Progenitor cell of endocrine pancreas (in vitro differentiated cells): ENCODE measurements around the gene RPL6. TPM values are rescaled to one million over a fixed set of nuclear protein-coding genes. Genes with fewer than 3 reads are reported as not detected.

Experiments used
- DNase-seq: peaks from one replicate; pipeline ENCODE4 v3.0.0; 2021; ENCODE audit warnings: low spot score; ENCODE audit not compliant: unreplicated experiment
- H3K27ac Mint-ChIP-seq: 2 replicates; pipeline ENCODE4 v1.8.0; 2021; ENCODE audit warnings: mild to moderate bottlenecking, moderate library complexity, mixed read lengths
- H3K27me3 Mint-ChIP-seq: 2 replicates; pipeline ENCODE4 v1.8.0; 2021; ENCODE audit warnings: mixed read lengths
- H3K36me3 Mint-ChIP-seq: 2 replicates; pipeline ENCODE4 v1.8.0; 2022; ENCODE audit warnings: mixed read lengths; ENCODE audit not compliant: insufficient read depth
- H3K4me1 Mint-ChIP-seq: 2 replicates; pipeline ENCODE4 v1.8.0; 2021; ENCODE audit warnings: low read depth, mixed read lengths
- H3K4me3 Mint-ChIP-seq: 2 replicates; pipeline ENCODE4 v1.8.0; 2021; ENCODE audit warnings: low read depth, mild to moderate bottlenecking, moderate library complexity, mixed read lengths
- H3K9me3 Mint-ChIP-seq: 2 replicates; pipeline ENCODE4 v1.8.0; 2021; ENCODE audit warnings: low read depth, mixed read lengths
- total RNA-seq: library from RNA; stranded (reverse); gene quantifications from 2 replicates; pipeline ENCODE4 v1.2.1, GENCODE V29; 2021
- TF ChIP-seq, protein P1 (sequence below): fragments of 200-600 bp; sonication (generic); IDR thresholded peaks from one replicate; pipeline ENCODE4 v1.5.0; 2021; ENCODE audit warnings: antibody characterized with exemption, mild to moderate bottlenecking; ENCODE audit not compliant: unreplicated experiment

The RPL6 gene
- total RNA-seq, 1 donor from 2014 or later = 1,626 TPM

DNA sequence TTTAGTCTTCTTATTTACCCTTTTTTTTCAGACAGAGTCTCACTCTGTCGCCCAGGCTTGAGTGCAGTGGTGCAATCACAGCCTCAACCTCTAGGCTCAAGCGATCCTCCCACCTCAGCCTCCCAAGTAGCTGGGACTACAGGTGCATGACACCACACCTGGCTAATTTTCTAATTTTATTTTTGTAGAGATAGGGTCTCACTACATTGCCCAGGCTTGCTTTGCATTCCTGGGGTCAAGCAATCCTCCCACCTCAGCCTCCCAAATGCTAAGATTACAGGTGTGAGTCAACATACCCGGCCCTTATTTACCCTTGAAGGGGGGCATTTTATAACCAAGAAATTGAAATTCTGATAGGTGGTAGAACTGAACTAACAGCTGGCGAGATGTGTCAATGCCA is 48.1 kb downstream of the RPL6 start:
- H3K4me1 Mint-ChIP-seq = peaks cover 9% of the 10 kb centered on the region
- no peaks in the 10 kb centered on the region for H3K27me3 Mint-ChIP-seq
- TF ChIP-seq, protein P1, sequence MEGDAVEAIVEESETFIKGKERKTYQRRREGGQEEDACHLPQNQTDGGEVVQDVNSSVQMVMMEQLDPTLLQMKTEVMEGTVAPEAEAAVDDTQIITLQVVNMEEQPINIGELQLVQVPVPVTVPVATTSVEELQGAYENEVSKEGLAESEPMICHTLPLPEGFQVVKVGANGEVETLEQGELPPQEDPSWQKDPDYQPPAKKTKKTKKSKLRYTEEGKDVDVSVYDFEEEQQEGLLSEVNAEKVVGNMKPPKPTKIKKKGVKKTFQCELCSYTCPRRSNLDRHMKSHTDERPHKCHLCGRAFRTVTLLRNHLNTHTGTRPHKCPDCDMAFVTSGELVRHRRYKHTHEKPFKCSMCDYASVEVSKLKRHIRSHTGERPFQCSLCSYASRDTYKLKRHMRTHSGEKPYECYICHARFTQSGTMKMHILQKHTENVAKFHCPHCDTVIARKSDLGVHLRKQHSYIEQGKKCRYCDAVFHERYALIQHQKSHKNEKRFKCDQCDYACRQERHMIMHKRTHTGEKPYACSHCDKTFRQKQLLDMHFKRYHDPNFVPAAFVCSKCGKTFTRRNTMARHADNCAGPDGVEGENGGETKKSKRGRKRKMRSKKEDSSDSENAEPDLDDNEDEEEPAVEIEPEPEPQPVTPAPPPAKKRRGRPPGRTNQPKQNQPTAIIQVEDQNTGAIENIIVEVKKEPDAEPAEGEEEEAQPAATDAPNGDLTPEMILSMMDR = no peak
- no peaks in the 10 kb centered on the region for H3K9me3 Mint-ChIP-seq
- no peak overlapping the region for H3K4me3 Mint-ChIP-seq
- DNase-seq = no peak
- peaks cover 4% of the 10 kb centered on the region for H3K36me3 Mint-ChIP-seq
- no peak overlapping the region for H3K27ac Mint-ChIP-seq

DNA sequence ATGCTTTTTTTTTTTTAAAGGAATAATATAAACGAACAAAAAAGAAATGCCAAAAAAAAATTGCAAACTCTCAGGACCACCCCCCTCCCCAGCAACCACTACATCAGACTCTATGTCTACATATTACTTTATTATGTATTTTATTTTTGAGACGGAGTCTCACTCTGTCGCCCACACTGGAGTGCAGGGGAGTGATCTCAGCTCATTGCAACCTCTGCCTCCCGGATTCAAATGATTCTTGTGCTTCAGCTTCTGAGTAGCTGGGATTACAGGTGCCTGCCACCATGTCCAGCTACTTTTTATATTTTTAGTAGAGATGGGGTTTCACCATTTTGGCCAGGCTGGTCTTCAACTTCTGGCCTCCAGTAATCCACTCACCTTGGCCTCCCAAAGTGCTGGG is 50.1 kb downstream of the RPL6 start:
- peaks cover 4% of the 10 kb centered on the region for H3K36me3 Mint-ChIP-seq
- TF ChIP-seq, protein P1 = no peak
- peaks cover 9% of the 10 kb centered on the region for H3K4me1 Mint-ChIP-seq
- H3K9me3 Mint-ChIP-seq = no peaks in the 10 kb centered on the region
- no peak overlapping the region for H3K27ac Mint-ChIP-seq
- H3K4me3 Mint-ChIP-seq = no peak overlapping the region
- H3K27me3 Mint-ChIP-seq = no peaks in the 10 kb centered on the region
- DNase-seq = no peak

DNA sequence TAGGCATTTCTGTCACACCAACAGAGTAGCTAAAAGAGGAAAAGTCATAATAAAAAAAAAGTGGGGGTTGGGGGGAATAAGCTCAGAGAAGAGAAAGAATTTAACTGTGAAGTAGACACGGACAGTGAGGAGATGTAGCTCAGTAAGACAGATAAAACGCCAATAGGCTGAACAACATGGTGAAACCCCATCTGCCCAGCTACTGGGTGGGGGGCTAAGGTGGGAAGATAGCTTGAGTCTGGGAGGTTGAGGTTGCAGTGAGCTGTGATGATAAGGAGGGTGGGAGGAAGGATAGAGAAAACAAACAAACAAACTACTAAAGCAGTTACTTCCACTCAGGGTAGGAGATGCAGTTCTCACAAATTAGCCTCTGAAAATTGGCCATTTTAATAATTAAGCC is 52.2 kb downstream of the RPL6 start:
- no peaks in the 10 kb centered on the region for H3K9me3 Mint-ChIP-seq
- no peaks in the 10 kb centered on the region for H3K27me3 Mint-ChIP-seq
- TF ChIP-seq, protein P1 = no peak
- H3K4me1 Mint-ChIP-seq = peaks cover 7% of the 10 kb centered on the region
- no peak overlapping the region for H3K27ac Mint-ChIP-seq
- DNase-seq = no peak
- no peak overlapping the region for H3K4me3 Mint-ChIP-seq
- H3K36me3 Mint-ChIP-seq = peaks cover 4% of the 10 kb centered on the region

Other genes starting within 250 kb of the RPL6 start
- 86.7 and 88.8 TPM in 2 replicates for gene HECTD4, start 27.2 kb downstream of the RPL6 start, total RNA-seq
- gene PTPN11, start 9.3 kb upstream of the RPL6 start, total RNA-seq = 73.8 and 77.3 TPM in 2 replicates